CD4-positive, alpha-beta T cell treated with Interleukin-6 at 100 ng/mL for 8 hours (primary cell): Measurements from ENCODE around the gene STK10.
A peak's percentile ranks its signal among the peaks of the same experiment; 100 is the strongest.

ENCODE experiments used
- DNase-seq: peaks from one replicate; pipeline ENCODE4 v3.0.0-alpha.2; 2020; ENCODE audit warnings: mixed read lengths, low spot score

Gene STK10

GRCh38 chr5:172007175-172008110 is 180.6 kb downstream of the STK10 start:
- no peak for DNase-seq

- DNase-seq = peak; percentile 95
These were observed 181.5 kb downstream of the STK10 start, which contains the start of gene FBXW11 for GRCh38 chr5:172006321-172007174. Gene FBXW11 (minus strand): TSS chr5:172006638. CDS start chr5:172006502, 136 bp downstream.

- DNase-seq = no peak
These were observed 182.2 kb downstream of the STK10 start for GRCh38 chr5:172005708-172006320.

GRCh38 chr5:172004824-172005237 is 183.2 kb downstream of the STK10 start:
- peak; percentile 6 for DNase-seq

GRCh38 chr5:172003746-172004145 is 184.3 kb downstream of the STK10 start:
- no peak for DNase-seq

- DNase-seq = no peak
These were observed 185.0 kb downstream of the STK10 start for GRCh38 chr5:172002840-172003512.

- peak; percentile 9 for DNase-seq
These were observed 185.7 kb downstream of the STK10 start for GRCh38 chr5:172002310-172002709.

- DNase-seq = no peak
These were observed 188.1 kb downstream of the STK10 start for GRCh38 chr5:171999877-172000276.

- no peak for DNase-seq
These were observed 188.9 kb downstream of the STK10 start for GRCh38 chr5:171999100-171999499.

GRCh38 chr5:171997011-171997410 is 191.0 kb downstream of the STK10 start:
- no peak for DNase-seq

GRCh38 chr5:171992813-171993212 is 195.2 kb downstream of the STK10 start:
- DNase-seq = no peak

- no peak for DNase-seq
These were observed 195.7 kb downstream of the STK10 start for GRCh38 chr5:171992305-171992704.
